GM18909 (cell line): ENCODE measurements around the gene PRRC1.

Experiments used
- ATAC-seq: cut with Tn5 transposase; IDR thresholded peaks from one replicate; pipeline ENCODE4 v1.9.1; 2021; ENCODE audit warnings: mild to moderate bottlenecking; ENCODE audit not compliant: unreplicated experiment, poor library complexity

Gene PRRC1

GRCh38 chr5:127517480-127518318, at the start of gene PRRC1:
Gene PRRC1, plus strand, starts transcription at chr5:127517640. Its CDS starts 5,840 bp downstream, at chr5:127523480.
- peak; percentile 91 for ATAC-seq

- no peak for ATAC-seq
Measured at GRCh38 chr5:127471211-127471610, 46.2 kb upstream of the PRRC1 start.

GRCh38 chr5:127472700-127473099, 44.7 kb upstream of the PRRC1 start:
- no peak for ATAC-seq

- ATAC-seq, result no peak
Measured at GRCh38 chr5:127486471-127486870, 31.0 kb upstream of the PRRC1 start.

GRCh38 chr5:127492854-127493738, 24.3 kb upstream of the PRRC1 start:
- peak; percentile 77 for ATAC-seq

GRCh38 chr5:127498548-127498947, 18.9 kb upstream of the PRRC1 start:
- ATAC-seq, result no peak

- no peak for ATAC-seq
Measured at GRCh38 chr5:127505905-127506304, 11.5 kb upstream of the PRRC1 start.

- no peak for ATAC-seq
Measured at GRCh38 chr5:127506616-127507015, 10.8 kb upstream of the PRRC1 start.

- no peak for ATAC-seq
Measured at GRCh38 chr5:127508644-127509373, 8.6 kb upstream of the PRRC1 start.

GRCh38 chr5:127513408-127513970, 4.0 kb upstream of the PRRC1 start:
- ATAC-seq, result no peak

- no peak for ATAC-seq
Measured at GRCh38 chr5:127514816-127515215, 2.6 kb upstream of the PRRC1 start.

- ATAC-seq, result no peak
Measured at GRCh38 chr5:127515693-127516440, 1.6 kb upstream of the PRRC1 start.

- ATAC-seq, result peak; percentile 44
Measured at GRCh38 chr5:127517110-127517479, 345 bp upstream of the PRRC1 start.

- ATAC-seq, result peak; percentile 33
Measured at GRCh38 chr5:127518319-127518621, 830 bp downstream of the PRRC1 start.

GRCh38 chr5:127519527-127519926, 2.1 kb downstream of the PRRC1 start:
- ATAC-seq, result no peak

- no peak for ATAC-seq
Measured at GRCh38 chr5:127521138-127521770, 3.8 kb downstream of the PRRC1 start.

- no peak for ATAC-seq
Measured at GRCh38 chr5:127525181-127525580, 7.7 kb downstream of the PRRC1 start.

GRCh38 chr5:127529904-127530682, 12.7 kb downstream of the PRRC1 start:
- ATAC-seq, result no peak

- no peak for ATAC-seq
Measured at GRCh38 chr5:127536687-127537086, 19.2 kb downstream of the PRRC1 start.
